HepG2 (cell line): ENCODE measurements around the gene MRPL38. TPM values are rescaled to one million over a fixed set of nuclear protein-coding genes. Genes with fewer than 3 reads are reported as not detected.
A peak's percentile ranks its signal among the peaks of the same experiment; 100 is the strongest.

Experiments
- EED ChIP-seq: sonication (generic); formaldehyde crosslinking; IDR thresholded peaks from 2 replicates; pipeline ENCODE4 v1.5.0; 2020; ENCODE audit warnings: mild to moderate bottlenecking, missing genetic modification reagents
- FOXK1 ChIP-seq: sonication (generic); formaldehyde crosslinking; IDR thresholded peaks from 2 replicates; pipeline ENCODE4 v1.4.0; 2020; ENCODE audit warnings: low read depth, missing genetic modification reagents, borderline replicate concordance
- KLF9 ChIP-seq: IDR thresholded peaks from 2 replicates; pipeline ENCODE4 v1.6.1; 2016; ENCODE audit warnings: low read depth
- NAIF1 ChIP-seq: sonication (generic); formaldehyde crosslinking; IDR thresholded peaks from 2 replicates; pipeline ENCODE4 v1.5.0; 2020; ENCODE audit warnings: mild to moderate bottlenecking, missing genetic modification reagents, borderline replicate concordance
- RXRA ChIP-seq: sonication (generic); formaldehyde crosslinking; IDR thresholded peaks from 2 replicates; pipeline ENCODE4 v1.5.1; 2020; ENCODE audit warnings: missing genetic modification reagents
- SIX1 ChIP-seq: sonication (generic); formaldehyde crosslinking; IDR thresholded peaks from 2 replicates; pipeline ENCODE4 v1.4.0; 2020; ENCODE audit warnings: missing genetic modification reagents, borderline replicate concordance
- TBL1XR1 ChIP-seq: fragments of 150-350 bp; IDR thresholded peaks from 2 replicates; pipeline ENCODE4 v1.6.1; 2014; ENCODE audit warnings: borderline replicate concordance, low read length; ENCODE audit not compliant: partially characterized antibody
- XRCC5 ChIP-seq: fragments of 200-400 bp; formaldehyde crosslinking; optimal IDR thresholded peaks from 2 replicates; pipeline ENCODE3; 2017; ENCODE audit warnings: mild to moderate bottlenecking, low read length
- ZHX2 ChIP-seq, 2 experiments: sonication (generic) in 1 of 2; formaldehyde crosslinking in 1 of 2; IDR thresholded peaks; 2 replicates each; pipeline versions ENCODE4 v1.6.1 to v1.9.0; 2014 to 2022; ENCODE audit warnings: antibody characterized with exemption in 1 of 2, borderline replicate concordance in 1 of 2, inconsistent platforms in 1 of 2, low read depth in 1 of 2, missing genetic modification reagents in 1 of 2
- ZIK1 ChIP-seq: sonication (generic); formaldehyde crosslinking; IDR thresholded peaks from 2 replicates; pipeline ENCODE4 v1.5.0; 2020; ENCODE audit warnings: mild to moderate bottlenecking, low read depth, missing genetic modification reagents, borderline replicate concordance
- ZMYM3 ChIP-seq: sonication (generic); formaldehyde crosslinking; IDR thresholded peaks from 2 replicates; pipeline ENCODE4 v1.5.1; 2020; ENCODE audit warnings: mild to moderate bottlenecking, missing genetic modification reagents
- ZNF101 ChIP-seq: sonication (generic); formaldehyde crosslinking; IDR thresholded peaks from 2 replicates; pipeline ENCODE4 v1.4.0; 2020; ENCODE audit warnings: mild to moderate bottlenecking, low read depth, missing genetic modification reagents, borderline replicate concordance
- ZNF441 ChIP-seq: sonication (generic); formaldehyde crosslinking; IDR thresholded peaks from 2 replicates; pipeline ENCODE4 v1.7.0; 2021; ENCODE audit warnings: missing genetic modification reagents, borderline replicate concordance
- ZNF512B ChIP-seq: sonication (generic); formaldehyde crosslinking; IDR thresholded peaks from 2 replicates; pipeline ENCODE4 v1.5.1; 2020; ENCODE audit warnings: missing genetic modification reagents, mild to moderate bottlenecking, borderline replicate concordance
- ZNF569 ChIP-seq: sonication (generic); formaldehyde crosslinking; IDR thresholded peaks from 2 replicates; pipeline ENCODE4 v1.5.0; 2020; ENCODE audit warnings: mild to moderate bottlenecking, missing genetic modification reagents, moderate library complexity, borderline replicate concordance
- ZNF589 ChIP-seq: sonication (generic); formaldehyde crosslinking; conservative IDR thresholded peaks from 2 replicates; pipeline ENCODE4 v1.8.0; 2022; ENCODE audit warnings: mild to moderate bottlenecking, moderate library complexity, missing genetic modification reagents
- ZNF629 ChIP-seq: sonication (generic); formaldehyde crosslinking; conservative IDR thresholded peaks from 2 replicates; pipeline ENCODE4 v1.5.0; 2020; ENCODE audit warnings: missing genetic modification reagents
- ZNF670 ChIP-seq: sonication (generic); formaldehyde crosslinking; IDR thresholded peaks from 2 replicates; pipeline ENCODE4 v1.8.0; 2022; ENCODE audit warnings: mild to moderate bottlenecking, missing genetic modification reagents, borderline replicate concordance
- polyA plus RNA-seq, 8 experiments: library from polyadenylated mRNA; depleted of rRNA in 3 of 8; stranded (reverse) in 7 of 8; unstranded in 1 of 8; fragments of >200 nt; fragmentation: Illumina TruSeq in 4 of 8; extraction: Trizol in 4 of 8; gene quantifications; 2 replicates each; pipeline versions ENCODE4 v1.2.1 to v1.2.3, GENCODE V29; 2011 to 2016; ENCODE audit warnings: low read depth in 4 of 8, missing spikeins in 1 of 8, mixed read lengths in 1 of 8; ENCODE audit not compliant: insufficient read depth in 1 of 8
- total RNA-seq, 5 experiments: library from RNA; depleted of rRNA; stranded (reverse); fragments of >200 nt; fragmentation: Illumina TruSeq; extraction: Trizol; gene quantifications; 2 replicates each; pipeline ENCODE4 v1.2.3, GENCODE V29; 2016; ENCODE audit warnings: low read depth in 1 of 5

MRPL38 gene
- total and polyA plus RNA-seq, 2 of the 13 experiments (the other 11 are each of a cell fraction or from before 2014, with no cell fraction given), result 83.7 to 125 TPM

DNA sequence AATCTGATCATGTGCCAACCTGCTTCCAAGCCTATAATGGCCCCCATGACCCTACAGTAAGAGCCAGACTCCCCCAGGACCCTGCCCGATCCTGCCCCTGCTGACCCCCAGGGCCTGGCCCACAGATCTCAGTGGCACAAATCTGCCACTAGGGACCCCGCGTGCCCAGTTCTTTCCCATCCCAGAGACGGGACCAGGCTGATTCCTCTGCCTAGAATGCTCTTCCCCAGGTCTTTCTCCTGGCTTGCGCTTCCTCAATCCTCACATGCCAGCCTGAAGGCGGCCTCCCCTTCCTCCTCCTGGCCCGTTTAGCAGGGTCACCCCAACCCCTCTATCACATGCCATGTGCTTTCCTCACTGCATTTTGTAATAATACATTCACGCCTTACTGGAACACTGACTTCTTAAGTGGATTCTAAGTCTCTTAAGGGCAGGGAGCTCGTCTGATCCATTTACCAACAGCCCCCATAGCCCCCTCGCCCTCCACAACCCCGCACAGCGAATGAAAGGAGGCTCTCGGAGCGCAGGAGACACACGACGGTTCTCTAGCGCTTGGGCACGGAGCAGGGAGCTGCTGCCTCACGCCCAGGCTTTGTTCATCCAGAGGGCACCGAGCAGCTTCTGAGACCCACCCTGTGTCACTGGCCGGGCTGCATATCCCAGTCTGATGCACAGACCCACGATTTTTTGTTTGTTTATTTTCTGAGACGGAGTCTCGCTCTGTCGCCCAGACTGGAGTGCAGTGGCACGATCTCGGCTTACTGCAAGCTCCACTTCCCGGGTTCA is 9.1 kb downstream of the MRPL38 start (continued):
- no peak for TF ChIP-seq ZHX2 (IDR thresholded peaks at IDR 0.05; ENCODE audit: low read depth)
- TF ChIP-seq ZHX2 (CRISPR knock-in tag; IDR thresholded peaks at IDR 0.05; ENCODE audit: borderline replicate concordance), result no peak
- TF ChIP-seq KLF9, result no peak
- peak; percentile 59; the same call in 1 of the 2 replicates for TF ChIP-seq ZIK1 (CRISPR knock-in tag)
- TF ChIP-seq TBL1XR1, result no peak
- TF ChIP-seq FOXK1 (CRISPR knock-in tag), result no peak
- no peak for TF ChIP-seq XRCC5
- peak; percentile 99 for TF ChIP-seq ZNF441 (CRISPR knock-in tag)
- peak; percentile 48; the same call in 1 of the 2 replicates for TF ChIP-seq ZNF629 (CRISPR knock-in tag)
- no peak; the same call in 1 of the 2 replicates for TF ChIP-seq ZMYM3
- TF ChIP-seq SIX1 (CRISPR knock-in tag), result no peak; the same call in 1 of the 2 replicates
- peak; percentile 70; the same call in 1 of the 2 replicates for TF ChIP-seq EED (CRISPR knock-in tag)
- TF ChIP-seq ZNF589 (CRISPR knock-in tag), result no peak; the same call in 1 of the 2 replicates
- no peak for TF ChIP-seq ZNF512B
- no peak; the same call in none of the 2 replicates for TF ChIP-seq RXRA
- no peak for TF ChIP-seq NAIF1
- no peak for TF ChIP-seq ZNF569 (CRISPR knock-in tag)
- 0 out of 2 replicates have a peak, but pooled peaks have one; percentile 44 for TF ChIP-seq ZNF670 (CRISPR knock-in tag)
- TF ChIP-seq ZNF101 (CRISPR knock-in tag), result no peak
